GM19035 (cell line): ENCODE results near the gene COLEC11.

ENCODE experiments used
- ATAC-seq: cut with Tn5 transposase; IDR thresholded peaks from one replicate; pipeline ENCODE4 v1.9.1; 2021; ENCODE audit not compliant: unreplicated experiment

COLEC11 gene

DNA sequence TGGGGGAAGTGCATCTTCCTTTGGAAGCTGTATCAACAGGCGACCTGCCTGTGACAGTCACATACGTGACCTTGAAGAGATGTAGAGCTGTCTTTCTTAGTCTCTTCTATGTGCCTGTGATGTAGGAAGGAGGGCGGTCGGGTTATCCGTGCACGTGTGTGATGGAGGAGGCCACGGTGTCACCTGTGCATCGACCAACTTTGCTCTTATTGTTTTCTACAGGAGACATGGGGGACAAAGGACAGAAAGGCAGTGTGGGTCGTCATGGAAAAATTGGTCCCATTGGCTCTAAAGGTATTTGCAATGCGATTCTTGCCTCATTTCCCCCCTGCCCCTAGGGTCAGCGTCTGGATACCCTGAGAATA lies 42.4 kb downstream of the COLEC11 start:
- ATAC-seq: no peak

DNA sequence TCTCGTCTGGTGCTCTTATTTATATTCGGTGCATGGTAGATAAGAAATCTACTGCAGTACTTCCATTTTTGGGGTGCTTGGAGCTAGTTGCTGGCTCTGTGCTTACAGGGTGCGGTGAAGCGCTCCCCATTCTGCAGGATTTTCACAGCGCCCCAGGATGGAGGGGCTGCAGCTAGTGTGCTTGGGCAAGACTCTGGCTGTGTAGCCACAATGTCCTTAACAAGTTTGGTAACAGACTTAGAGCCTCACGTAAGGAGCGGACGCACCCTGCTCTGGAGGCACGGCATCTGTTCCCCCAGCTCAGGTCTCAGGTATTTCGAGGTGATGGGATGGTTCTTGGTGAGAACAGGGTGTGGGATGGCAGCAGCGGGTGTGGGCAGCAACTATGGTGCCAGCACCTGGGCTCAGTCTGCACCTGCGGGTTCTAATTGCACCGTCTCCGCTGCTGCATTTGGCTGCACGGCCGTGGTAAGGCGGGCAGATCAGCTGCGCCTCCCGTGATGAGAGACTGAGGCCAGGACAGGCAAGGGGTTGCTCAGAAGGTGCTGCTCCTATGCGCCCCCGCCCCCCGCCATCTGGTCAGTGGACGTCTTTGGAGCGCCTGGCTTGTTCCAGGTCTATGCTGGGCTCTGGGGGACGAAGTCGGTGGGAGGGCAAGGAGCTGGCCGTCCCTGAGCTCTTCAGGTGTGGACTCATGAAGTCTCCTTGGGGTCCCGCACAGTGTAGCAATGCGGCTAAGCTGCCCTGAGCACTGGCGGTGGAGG lies 43.0 kb downstream of the COLEC11 start:
- no peak for ATAC-seq

DNA sequence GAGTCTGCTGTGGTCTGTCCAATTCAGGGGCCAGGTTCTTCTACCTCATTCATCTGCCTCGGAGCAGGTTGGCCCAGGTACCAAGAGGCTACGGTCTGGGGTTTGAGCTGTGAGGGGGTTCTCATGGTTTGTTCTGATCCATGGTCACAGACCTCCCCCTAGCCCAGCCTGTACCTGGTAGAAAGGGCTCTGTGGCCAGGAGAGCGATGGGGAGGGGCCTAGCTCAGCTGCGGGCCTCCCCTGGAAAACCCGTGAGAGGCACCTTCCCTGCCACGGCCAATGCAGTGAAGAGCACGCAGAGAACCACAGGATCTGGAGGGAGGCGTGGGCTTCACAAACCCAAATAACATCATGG lies 43.5 kb downstream of the COLEC11 start:
- ATAC-seq: no peak

DNA sequence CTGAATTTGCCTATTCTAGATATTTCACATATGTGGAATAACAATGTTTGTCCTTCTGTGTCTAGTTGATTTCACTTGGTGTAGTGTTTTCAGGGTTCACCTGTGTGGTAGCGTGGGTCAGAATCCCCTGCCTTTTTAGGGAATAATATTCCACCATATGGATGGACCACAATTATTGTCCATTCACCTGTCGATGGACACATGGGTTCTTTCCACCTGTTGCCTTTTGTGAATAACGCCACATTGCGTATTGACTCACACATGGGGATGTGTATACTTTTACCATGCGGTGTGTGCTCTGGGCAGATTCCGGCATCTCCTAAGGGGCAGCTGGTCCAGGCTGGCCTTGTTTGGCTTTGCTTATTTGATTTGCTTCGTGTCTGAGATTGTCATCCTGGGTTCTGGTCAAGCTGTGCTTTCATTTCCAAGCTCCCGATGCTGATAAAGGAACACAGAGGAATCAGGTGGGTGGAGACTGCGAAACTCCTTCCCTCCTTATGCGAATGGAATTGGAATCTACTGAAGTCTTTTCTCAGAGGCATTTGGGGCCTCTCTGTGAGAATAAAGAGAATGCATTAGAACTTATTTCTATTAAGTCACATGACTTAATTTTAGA lies 44.2 kb downstream of the COLEC11 start:
- ATAC-seq: no peak

DNA sequence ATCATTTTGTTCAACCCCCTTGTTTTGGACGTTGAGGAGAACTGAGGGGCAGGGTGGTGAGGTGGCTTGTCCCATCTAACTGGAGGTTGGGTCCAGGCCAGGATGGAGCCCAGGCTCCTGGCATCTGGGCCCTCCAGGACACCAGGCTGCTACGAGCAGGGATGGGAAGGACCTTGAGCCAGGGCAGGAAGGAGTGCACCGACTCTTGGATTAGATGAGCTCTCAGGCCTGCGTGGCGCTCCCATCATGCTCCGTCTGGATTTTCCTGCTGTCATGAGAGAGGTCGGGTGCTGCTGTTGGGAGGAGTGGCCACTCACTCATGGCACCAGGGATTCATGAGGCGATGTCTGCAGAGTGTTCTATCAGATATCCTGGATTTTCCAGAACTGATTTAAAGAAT lies 44.7 kb downstream of the COLEC11 start:
- ATAC-seq: no peak

DNA sequence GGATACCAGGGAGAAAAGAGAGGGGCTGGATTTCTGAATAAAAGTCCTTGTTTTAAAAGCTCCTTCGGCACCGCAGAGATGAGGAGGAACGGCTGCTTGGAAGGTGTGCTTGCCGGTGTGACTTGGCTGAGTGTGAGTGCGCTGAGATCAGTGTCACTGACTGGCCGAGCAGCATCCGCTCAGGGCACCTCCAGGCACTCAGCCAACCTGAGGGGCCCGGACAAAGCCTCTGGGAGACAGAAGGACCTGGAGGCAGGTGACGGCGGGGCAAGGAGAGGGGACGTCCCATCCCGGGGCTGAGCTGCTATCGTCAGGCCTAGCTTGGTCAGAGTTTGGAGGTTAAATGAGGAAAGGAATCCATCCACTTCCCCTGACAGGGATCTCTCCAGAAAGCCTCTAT lies 46.3 kb downstream of the COLEC11 start:
- no peak for ATAC-seq

DNA sequence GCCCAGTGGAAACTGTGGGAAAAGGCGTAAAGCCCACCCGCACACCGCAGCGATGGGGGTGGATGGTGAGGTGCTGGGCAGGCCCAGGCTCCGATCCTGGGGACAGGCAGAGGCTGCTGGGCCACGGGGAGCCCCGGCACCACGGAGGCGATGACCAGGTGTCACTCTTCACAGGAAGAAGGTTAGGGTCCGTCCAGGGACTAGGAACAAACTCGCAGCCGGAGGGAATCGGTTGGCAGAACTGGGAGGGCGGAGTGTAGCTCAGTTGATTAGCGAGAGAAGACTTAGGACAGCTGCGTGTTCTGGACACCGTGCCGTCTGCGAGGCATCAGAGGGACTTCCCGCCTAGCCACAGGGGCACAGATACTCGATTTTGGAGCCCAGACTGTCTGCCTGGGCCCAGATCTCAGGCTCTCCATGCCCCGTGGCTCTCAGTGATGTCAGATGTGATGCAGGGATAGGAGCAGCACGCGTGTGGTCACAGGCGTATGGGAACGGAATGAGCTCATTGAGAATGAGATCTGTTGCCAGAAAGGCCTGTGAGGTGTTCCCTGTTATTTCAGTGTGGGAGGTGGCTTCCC lies 47.0 kb downstream of the COLEC11 start:
- ATAC-seq: no peak

DNA sequence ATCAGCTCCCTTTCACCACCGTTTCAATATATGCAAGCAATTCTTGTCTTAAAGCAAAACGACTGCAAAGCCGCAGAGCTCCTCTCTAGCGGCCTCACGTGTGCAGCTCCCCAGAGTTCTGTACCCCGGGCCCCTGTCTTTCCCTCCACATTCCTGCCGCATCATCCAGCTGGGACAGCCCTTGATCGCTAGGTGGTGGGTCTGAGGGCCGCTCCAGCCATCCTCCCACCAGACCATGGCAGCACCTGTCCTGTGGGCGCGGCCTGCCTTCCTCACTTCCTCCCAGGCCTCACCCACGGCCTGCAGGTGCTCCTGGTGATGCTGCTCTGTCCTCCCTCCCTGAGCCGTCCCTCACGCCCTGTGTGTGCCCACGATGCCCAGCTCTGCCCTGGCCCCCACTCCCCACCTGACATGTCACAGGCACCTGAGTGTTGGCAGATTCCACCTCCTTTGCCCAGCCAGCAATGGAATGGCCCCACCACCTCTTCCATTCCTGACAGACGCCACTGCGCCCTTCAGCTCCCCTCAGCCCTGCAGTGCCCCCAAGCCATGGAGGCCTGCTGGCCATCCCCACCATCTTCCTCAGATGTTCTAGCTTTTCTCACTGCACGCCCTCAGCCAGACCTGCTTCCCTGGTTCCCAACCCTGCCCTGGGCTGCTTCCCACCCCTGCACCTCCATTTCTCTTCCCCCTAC lies 47.8 kb downstream of the COLEC11 start:
- ATAC-seq: no peak

DNA sequence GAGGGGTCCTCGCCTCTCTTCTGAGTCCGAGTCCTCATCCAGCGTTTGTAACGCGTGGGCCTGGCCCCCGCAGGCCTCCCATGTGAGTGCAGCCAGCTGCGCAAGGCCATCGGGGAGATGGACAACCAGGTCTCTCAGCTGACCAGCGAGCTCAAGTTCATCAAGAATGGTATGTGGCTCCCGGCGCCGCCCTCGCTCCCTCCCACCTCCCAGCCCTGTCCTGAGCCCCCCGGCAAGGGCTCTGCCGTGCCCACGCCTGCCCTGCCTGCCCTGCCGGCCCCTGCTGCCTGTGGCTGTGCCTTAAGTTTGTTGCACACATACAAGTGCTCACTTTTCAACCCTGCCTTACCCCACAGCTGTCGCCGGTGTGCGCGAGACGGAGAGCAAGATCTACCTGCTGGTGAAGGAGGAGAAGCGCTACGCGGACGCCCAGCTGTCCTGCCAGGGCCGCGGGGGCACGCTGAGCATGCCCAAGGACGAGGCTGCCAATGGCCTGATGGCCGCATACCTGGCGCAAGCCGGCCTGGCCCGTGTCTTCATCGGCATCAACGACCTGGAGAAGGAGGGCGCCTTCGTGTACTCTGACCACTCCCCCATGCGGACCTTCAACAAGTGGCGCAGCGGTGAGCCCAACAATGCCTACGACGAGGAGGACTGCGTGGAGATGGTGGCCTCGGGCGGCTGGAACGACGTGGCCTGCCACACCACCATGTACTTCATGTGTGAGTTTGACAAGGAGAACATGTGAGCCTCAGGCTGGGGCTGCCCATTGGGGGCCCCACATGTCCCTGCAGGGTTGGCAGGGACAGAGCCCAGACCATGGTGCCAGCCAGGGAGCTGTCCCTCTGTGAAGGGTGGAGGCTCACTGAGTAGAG lies 48.7 kb downstream of the COLEC11 start:
- no peak for ATAC-seq

DNA sequence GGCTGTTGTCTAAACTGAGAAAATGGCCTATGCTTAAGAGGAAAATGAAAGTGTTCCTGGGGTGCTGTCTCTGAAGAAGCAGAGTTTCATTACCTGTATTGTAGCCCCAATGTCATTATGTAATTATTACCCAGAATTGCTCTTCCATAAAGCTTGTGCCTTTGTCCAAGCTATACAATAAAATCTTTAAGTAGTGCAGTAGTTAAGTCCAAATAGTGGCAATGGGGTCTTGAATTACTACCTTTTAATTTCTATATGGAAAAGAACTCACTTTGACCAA lies 49.3 kb downstream of the COLEC11 start:
- ATAC-seq: peak; percentile 61

DNA sequence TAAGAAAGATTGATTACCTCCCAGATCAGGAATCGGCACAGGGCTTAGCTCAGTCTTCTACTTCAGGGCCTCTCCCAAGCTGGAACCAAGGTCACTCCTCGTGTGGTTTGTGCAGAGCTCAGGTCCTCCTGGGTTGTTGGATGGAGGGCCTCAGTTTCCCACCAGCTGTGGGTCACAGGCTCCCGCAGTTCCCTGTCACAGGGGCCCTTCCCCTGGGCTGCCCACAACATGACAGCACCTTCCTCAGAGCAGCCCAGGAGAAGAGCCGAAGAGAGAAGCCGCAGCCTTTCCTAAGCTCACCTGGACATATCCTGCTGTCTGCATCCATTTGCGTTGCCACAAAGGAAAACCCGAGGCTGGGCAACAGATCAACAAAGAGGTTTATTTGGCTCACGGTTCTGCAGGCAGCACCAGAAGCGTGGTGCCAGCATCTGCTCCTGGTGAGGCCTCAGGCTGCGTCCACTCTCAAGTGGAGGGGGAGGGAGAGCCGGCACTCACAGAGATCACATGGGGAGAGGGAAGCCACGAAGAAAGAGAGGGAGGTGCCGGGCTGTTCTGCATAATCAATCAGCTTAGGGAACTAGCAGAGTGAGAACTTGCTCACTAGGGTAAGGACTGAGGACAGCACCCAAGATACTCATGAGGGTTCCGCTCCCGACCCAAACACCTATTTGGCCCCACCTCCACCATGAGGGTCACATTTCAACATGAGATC lies 50.1 kb downstream of the COLEC11 start:
- ATAC-seq: no peak

DNA sequence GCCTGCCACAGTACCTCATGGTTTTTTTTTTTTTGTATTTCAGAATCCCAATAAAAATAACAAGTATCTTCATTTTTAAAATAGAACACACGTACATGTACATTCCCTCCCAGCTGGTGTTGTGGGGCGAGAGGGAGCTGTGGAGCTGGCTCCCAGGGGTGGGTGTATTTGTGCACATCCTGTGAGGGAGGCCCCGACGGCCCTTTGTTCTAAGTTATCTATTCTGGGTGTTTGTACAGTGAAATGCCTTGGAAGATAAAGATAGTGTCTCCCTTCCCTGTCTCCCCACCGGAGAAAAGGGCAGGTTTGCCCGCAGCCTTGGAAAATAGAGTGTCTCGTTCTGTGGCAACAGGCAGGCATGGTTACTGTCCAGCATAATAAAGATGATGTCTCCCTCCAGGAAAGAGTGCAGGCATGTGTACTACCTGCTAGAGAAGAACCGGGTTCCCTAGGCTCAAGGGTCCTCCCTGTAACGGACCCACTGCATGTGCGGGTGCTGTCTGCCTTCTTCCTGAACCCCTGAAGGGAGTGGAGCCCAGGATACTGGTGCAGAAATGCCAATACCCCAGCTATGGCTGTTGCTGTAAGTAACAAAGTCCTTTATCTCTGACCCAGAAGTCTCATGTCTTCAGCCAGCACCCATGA lies 51.0 kb downstream of the COLEC11 start:
- no peak for ATAC-seq

DNA sequence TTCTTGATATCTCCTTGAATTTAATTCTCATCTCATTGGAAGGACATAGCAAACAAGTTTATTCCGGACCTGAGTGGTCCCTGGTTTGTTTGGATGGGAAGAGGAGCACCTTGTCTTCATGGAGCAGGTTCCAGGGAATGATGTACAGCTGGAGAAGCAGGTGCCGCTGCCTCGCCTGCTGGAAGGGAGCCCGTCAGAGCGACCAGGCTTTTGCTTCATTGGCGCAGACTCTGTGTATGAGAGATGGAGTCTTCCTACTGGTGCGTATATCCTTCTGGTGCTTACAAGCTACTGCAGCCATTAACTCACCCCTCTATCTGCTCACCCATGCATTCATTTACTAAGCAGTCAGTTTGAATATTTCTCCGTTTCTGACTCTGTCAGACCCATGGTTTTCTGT lies 51.5 kb downstream of the COLEC11 start:
- no peak for ATAC-seq

DNA sequence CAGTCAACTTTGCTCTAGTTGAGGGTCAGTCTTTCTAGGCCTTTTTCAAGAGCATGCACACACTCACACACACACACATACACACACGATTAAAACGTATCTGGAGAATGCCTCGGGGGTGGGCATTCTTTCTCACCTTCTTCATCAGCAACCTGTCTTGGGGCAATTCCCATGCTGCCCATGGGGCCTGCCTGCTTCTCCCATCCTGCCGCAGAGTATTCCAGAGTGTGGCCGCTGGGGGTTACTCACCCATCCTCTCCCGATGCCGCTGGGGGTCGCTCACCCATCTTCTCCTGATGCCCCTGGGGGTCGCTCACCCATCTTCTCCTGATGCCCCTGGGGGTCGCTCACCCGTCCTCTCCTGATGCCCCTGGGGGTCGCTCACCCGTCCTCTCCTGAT lies 52.3 kb downstream of the COLEC11 start:
- ATAC-seq: no peak

DNA sequence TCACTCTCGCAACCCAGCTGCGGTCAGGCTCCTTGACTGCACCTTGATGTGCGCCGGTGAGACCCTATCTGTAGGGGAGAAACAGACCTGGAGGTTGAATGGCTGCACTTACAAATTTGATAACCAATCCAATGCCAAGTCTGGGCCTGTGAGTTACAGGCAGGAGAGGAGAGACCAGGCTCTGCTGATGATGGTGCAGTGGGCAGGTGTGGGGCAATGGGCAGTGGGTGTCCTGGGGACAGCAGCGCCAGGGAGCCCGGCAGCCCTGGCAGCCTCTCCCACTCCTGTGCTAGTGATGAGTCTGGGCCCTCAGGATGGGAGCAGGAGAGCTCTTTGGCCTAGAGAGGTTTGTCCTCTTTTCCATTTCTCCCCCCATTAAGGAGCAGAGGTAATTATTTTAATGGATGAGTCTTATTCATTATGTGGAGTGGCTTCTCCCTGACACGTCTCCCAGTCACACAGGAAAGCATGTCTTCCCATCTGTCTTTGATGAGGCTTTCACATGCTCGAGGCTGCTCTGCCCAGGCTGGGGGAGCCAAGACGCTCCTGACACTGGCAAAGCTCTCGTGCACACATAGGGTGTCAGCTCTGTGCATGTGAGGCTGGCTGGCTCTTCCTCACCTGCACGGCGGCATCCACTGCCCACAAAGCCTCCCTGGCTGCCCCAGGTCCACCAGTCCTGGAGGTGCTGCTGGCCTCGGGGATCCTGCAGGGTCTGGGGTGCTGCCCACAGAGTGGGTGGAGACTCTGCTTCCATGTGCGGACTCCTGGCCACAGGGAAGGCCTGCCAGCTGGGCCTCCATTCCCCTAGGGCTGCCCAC lies 53.1 kb downstream of the COLEC11 start:
- no peak for ATAC-seq

DNA sequence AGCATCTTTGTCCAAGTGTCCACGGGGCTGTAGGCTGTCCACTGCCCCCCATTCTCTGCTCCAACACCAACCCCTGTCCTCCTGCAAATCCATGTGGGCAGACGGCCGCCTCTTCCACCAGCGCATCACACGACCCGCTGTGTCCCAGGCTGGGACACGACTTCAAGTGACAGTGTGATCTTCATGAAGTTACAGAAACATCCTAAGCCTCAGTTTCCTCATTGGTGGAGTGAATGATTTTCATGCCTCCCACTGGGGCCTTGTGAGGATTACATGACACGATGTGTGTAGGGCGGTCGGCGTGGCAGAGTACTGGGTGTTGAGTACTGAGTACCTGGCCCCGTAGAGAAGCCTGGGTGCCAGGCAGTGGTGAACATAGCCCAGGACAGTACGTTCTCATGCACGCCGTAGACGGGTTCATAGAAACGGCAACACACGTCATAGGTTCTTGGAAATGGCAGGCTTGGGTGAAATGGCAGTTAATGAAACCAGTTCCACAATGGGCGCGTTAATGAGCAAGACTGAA lies 53.8 kb downstream of the COLEC11 start:
- ATAC-seq: no peak

DNA sequence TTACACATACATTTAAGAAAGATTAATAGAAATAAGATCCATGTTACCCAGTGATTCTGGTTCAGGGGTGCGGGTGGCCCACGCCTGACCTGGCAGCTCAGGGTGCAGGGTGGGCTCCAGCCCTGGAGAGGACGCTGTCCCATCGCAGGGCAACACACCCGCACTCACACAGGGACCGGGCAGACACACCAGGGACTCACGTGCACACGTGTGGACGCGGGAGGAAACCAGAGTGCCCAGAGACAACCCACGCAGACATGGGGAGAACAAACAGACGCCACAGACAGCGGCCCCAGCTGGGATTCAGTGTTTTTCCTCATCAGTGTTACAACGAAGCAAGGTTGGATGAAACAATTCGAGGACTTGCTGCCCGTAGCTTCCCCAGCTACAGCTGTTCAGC lies 54.7 kb downstream of the COLEC11 start:
- no peak for ATAC-seq

DNA sequence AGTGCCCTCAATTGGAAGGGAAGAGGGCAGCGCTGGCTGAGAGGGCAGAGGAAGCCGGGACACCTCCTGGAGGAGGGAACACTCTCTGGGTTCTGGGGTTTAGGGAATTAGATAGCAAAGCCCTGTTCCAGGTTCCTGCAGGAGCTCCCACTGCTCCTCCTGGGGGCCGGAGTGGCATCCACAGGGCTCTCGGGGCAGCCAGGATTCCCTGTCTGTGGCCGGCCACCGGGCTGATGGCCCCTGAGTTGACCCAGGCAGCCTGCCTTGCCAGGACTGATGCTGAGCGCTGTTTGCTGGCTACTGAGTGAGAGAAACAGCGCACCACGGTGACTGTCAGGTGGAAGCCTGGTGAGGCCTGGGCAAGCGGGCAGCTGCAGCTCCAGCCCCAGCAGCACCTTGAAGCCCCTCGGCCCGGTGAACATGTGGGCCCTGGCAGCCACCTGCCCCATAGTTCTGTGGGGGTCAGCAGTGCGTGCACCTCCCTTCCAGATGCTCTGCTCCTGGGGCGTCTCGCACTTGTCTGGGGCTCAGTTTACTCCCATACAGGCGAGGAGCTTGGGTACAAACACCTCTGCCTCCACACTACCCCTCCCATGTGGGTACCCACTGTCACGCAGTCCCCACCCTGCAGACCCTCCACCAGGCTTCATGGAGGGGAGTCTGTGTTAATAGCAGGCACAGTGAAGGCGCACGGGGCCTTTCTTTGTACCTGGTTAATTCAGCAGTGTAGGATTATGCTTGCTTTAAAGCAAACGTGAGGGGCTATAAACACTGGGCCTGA lies 55.4 kb downstream of the COLEC11 start:
- ATAC-seq: no peak
